MM.1S (cell line): ENCODE results near the gene CHMP2A.

Experiments used
- EZH2 ChIP-seq: fragments of 300-600 bp; sonication (generic); optimal IDR thresholded peaks from 2 replicates; pipeline ENCODE3; 2017; ENCODE audit warnings: low read depth, mild to moderate bottlenecking, antibody characterized with exemption, low read length, mixed read lengths
- EZH2phosphoT487 ChIP-seq: fragments of 300-600 bp; sonication (generic); IDR thresholded peaks from 2 replicates; pipeline ENCODE4 v1.6.1; 2018; ENCODE audit warnings: antibody characterized with exemption, low read length
- TF ChIP-seq, protein P1 (sequence below): fragments of 300-600 bp; sonication (generic); IDR thresholded peaks from 2 replicates; pipeline ENCODE4 v1.5.1; 2016; ENCODE audit warnings: antibody characterized with exemption, low read length, mixed read lengths

DNA sequence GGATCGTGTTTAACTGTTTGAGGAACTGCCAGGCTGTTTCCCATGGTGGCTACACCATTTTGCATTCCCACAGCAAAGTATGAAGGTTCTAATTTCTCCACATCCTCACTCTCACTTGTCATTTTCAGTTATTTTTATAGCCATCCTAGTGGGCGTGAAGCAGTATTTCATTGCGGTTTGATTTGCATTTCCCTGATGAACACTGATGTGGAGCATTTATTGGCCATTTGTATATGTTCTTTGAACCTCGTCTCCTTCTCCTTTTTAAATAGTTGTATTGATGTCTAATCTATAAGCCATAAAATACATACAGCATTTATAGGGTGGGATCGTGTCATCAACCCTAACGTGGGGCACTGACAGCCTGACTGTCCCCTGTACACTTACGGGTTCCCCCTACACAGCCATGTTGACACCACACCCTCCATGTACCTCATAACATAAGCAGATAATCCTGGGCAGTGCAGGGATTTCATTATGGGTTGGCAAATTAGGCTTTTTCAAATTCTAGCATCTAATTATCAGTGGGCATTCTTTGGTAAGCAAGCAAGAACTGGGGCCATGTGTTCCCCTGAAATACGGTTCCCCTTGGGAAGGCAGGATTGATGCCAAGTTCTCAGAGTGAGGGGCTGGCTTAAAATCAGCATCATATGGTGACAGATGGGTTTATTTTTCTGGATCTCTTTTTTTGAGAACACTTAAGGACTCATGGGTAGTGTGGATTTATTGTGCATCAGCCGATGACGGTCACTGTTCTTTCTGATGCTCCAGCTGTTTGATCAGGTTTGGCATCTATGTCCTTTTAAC is 23.7 kb downstream of the CHMP2A start:
- TF ChIP-seq, protein P1, sequence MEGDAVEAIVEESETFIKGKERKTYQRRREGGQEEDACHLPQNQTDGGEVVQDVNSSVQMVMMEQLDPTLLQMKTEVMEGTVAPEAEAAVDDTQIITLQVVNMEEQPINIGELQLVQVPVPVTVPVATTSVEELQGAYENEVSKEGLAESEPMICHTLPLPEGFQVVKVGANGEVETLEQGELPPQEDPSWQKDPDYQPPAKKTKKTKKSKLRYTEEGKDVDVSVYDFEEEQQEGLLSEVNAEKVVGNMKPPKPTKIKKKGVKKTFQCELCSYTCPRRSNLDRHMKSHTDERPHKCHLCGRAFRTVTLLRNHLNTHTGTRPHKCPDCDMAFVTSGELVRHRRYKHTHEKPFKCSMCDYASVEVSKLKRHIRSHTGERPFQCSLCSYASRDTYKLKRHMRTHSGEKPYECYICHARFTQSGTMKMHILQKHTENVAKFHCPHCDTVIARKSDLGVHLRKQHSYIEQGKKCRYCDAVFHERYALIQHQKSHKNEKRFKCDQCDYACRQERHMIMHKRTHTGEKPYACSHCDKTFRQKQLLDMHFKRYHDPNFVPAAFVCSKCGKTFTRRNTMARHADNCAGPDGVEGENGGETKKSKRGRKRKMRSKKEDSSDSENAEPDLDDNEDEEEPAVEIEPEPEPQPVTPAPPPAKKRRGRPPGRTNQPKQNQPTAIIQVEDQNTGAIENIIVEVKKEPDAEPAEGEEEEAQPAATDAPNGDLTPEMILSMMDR: no peak
- TF ChIP-seq EZH2 (no peak), EZH2phosphoT487 (no peak)
